ENCODE results near the gene ARHGEF11.

DNA sequence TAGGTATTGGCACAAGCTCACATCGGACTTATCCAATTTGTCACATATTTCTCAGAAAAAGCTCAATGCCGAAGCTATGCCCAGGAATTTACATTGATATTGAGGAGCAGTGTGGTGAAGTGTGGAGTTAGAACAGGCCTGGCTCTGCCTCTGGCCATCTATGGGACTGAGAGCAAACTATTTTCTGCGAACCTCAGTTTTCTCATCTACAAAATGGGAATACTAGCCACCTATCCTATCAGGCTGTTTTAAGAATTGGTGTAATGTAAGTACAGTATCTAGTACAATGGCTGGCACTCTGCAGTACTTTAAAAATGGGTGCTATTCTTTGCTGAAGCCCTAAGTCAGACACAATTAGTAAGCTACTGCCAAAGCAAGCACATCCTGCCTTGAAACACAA lies 47.2 kb downstream of the ARHGEF11 start:
- TF ChIP-seq CTCF (IDR thresholded peaks at IDR 0.05) (no peak), POLR2AphosphoS5 (IDR thresholded peaks at IDR 0.05) (no peak), POLR2A (IDR thresholded peaks at IDR 0.05) (no peak)
